HCT116 (cell line): Measurements from ENCODE around the gene RAB37. TPM values are rescaled to one million over a fixed set of nuclear protein-coding genes. Genes with fewer than 3 reads are reported as not detected.

Source experiments
- ATAC-seq: fragments of 200-7000 bp; cut with Tn5 transposase; 2 replicates; pipeline ENCODE4 v1.9.1; 2020; ENCODE audit warnings: mild to moderate bottlenecking, moderate library complexity
- BruUV-seq: library from RNA; stranded (reverse); fragments of 400-500 nt; replicated peaks from 2 replicates; lab custom pipeline; 2021; lab: Mats Ljungman, UMichigan
- CTCF ChIA-PET: fragments of 300-600 bp; sonication (Branson Sonifier 250); formaldehyde crosslinking; loops from one replicate; lab custom pipeline; 2021; ENCODE audit warnings: antibody characterized with exemption; lab: Charles Lee
- POLR2A ChIA-PET: fragments of 300-600, 350-600 bp; sonication (Branson Sonifier 250); formaldehyde crosslinking; loops from one replicate; lab custom pipeline; 2021; ENCODE audit warnings: antibody characterized with exemption; lab: Charles Lee
- RAD21 ChIA-PET, 2 experiments: fragments of 300-600 bp; sonication (Branson Sonifier 250); formaldehyde crosslinking; loops; one replicate each; lab custom pipeline; 2023; ENCODE audit warnings: low total read pairs in 2 of 2; ENCODE audit not compliant: uncharacterized antibody in 2 of 2, unreplicated experiment in 2 of 2, low non-redundant PET in 1 of 2; lab: Charles Lee
- DNase-seq: peaks from one replicate; pipeline ENCODE4 v3.0.0-alpha.2; 2010; ENCODE audit warnings: low read depth, low spot score
- H2AFZ ChIP-seq: fragments of 200-600 bp; shearing (Covaris generic), sonication (generic); 2 replicates; pipeline ENCODE4 v1.6.1; 2017; ENCODE audit warnings: low read depth, mixed run types, mixed read lengths, antibody characterized with exemption, low read length; ENCODE audit not compliant: poor library complexity, severe bottlenecking
- H3K27ac ChIP-seq: 2 replicates; pipeline ENCODE4 v1.5.1; 2012; ENCODE audit warnings: low read depth, low read length
- H3K27me3 ChIP-seq: fragments of 200-600 bp; sonication (generic); 2 replicates; pipeline ENCODE4 v1.6.1; 2016; ENCODE audit warnings: mixed run types, low read length, mixed read lengths; ENCODE audit not compliant: insufficient read depth
- H3K36me3 ChIP-seq, 2 experiments: fragments of 200-500 bp in 1 of 2; fragments of 200-600 bp in 1 of 2; sonication (Bioruptor generic) in 1 of 2; sonication (generic) in 1 of 2; 2 replicates each; pipeline versions ENCODE4 v1.5.1 to v1.6.1; 2014 to 2016; ENCODE audit warnings: low read length in 2 of 2, inconsistent platforms in 1 of 2, mixed read lengths in 1 of 2, mixed run types in 1 of 2; ENCODE audit not compliant: insufficient read depth in 2 of 2, control insufficient read depth in 1 of 2
- H3K4me1 ChIP-seq, 2 experiments: fragments of 200-600 bp in 1 of 2; sonication (generic) in 1 of 2; 2 replicates each; pipeline versions ENCODE4 v1.5.1 to v1.6.1; 2012 to 2017; ENCODE audit warnings: low read length in 2 of 2, inconsistent platforms in 1 of 2, mild to moderate bottlenecking in 1 of 2, mixed read lengths in 1 of 2, mixed run types in 1 of 2, moderate library complexity in 1 of 2; ENCODE audit not compliant: insufficient read depth in 2 of 2, control insufficient read depth in 1 of 2
- H3K4me2 ChIP-seq: fragments of 200-600 bp; sonication (generic); 2 replicates; pipeline ENCODE4 v1.6.1; 2017; ENCODE audit warnings: mixed run types, low read length, mixed read lengths
- H3K4me3 ChIP-seq, 2 experiments: fragments of 200-600 bp in 1 of 2; sonication (generic) in 1 of 2; replicated peaks in 1 of 2; 2 replicates each; pipeline ENCODE4 v1.5.1; 2011 to 2016; ENCODE audit warnings: low read length in 2 of 2, control low read depth in 1 of 2, low read depth in 1 of 2, mild to moderate bottlenecking in 1 of 2, mixed read lengths in 1 of 2, mixed run types in 1 of 2
- H3K79me2 ChIP-seq: fragments of 200-600 bp; sonication (generic); 2 replicates; pipeline ENCODE4 v1.6.1; 2017; ENCODE audit warnings: mild to moderate bottlenecking, mixed run types, low read length, moderate library complexity, mixed read lengths; ENCODE audit not compliant: insufficient read depth
- H3K9ac ChIP-seq: fragments of 200-600 bp; sonication (generic); 2 replicates; pipeline ENCODE4 v1.6.1; 2016; ENCODE audit warnings: low read length, mixed read lengths
- H3K9me2 ChIP-seq: fragments of 200-600 bp; sonication (generic), shearing (Covaris generic); 2 replicates; pipeline ENCODE4 v1.6.1; 2017; ENCODE audit warnings: mixed run types, mild to moderate bottlenecking, moderate library complexity; ENCODE audit not compliant: insufficient read depth
- H3K9me3 ChIP-seq, 2 experiments: fragments of 200-500 bp in 1 of 2; fragments of 200-600 bp in 1 of 2; sonication (Bioruptor generic) in 1 of 2; sonication (generic) in 1 of 2; 2 replicates each; pipeline ENCODE4 v1.6.1; 2014 to 2017; ENCODE audit warnings: low read length in 2 of 2, mixed read lengths in 2 of 2, inconsistent platforms in 1 of 2, low read depth in 1 of 2, mild to moderate bottlenecking in 1 of 2, mixed run types in 1 of 2, moderate library complexity in 1 of 2; ENCODE audit not compliant: control insufficient read depth in 1 of 2, insufficient read depth in 1 of 2
- H4K20me1 ChIP-seq: fragments of 200-600 bp; sonication (generic), shearing (Covaris generic); 2 replicates; pipeline ENCODE4 v1.6.1; 2017; ENCODE audit warnings: mixed run types, mild to moderate bottlenecking, moderate library complexity; ENCODE audit not compliant: insufficient read depth
- CEBPB ChIP-seq: IDR thresholded peaks from 2 replicates; pipeline ENCODE4 v1.6.1; 2012; ENCODE audit warnings: low read depth
- EGR1 ChIP-seq: IDR thresholded peaks from 2 replicates; pipeline ENCODE4 v1.6.1; 2012; ENCODE audit warnings: low read depth
- EZH2 ChIP-seq: fragments of 200-600 bp; sonication (generic); IDR thresholded peaks from 2 replicates; pipeline ENCODE4 v1.6.1; 2017; ENCODE audit warnings: antibody characterized with exemption, mixed run types
- EZH2phosphoT487 ChIP-seq: fragments of 200-600 bp; IDR thresholded peaks from 2 replicates; pipeline ENCODE4 v1.6.1; 2018; ENCODE audit warnings: antibody characterized with exemption, borderline replicate concordance
- FOSL1 ChIP-seq: IDR thresholded peaks from 2 replicates; pipeline ENCODE4 v1.6.1; 2012; ENCODE audit warnings: low read depth
- RAD21 ChIP-seq: IDR thresholded peaks from 2 replicates; pipeline ENCODE4 v1.6.1; 2012; ENCODE audit warnings: low read depth, mild to moderate bottlenecking
- SIN3A ChIP-seq: IDR thresholded peaks from 2 replicates; pipeline ENCODE4 v1.6.1; 2012; ENCODE audit warnings: low read depth
- ZFX ChIP-seq: fragments of 450-650 bp; IDR thresholded peaks from 2 replicates; pipeline ENCODE4 v1.6.1; 2017
- ZNF274 ChIP-seq: fragments of 200-500 bp; sonication (Bioruptor generic); IDR thresholded peaks from 2 replicates; pipeline ENCODE4 v1.6.1; 2014; ENCODE audit warnings: mild to moderate bottlenecking, low read depth, low read length, inconsistent platforms
- intact Hi-C: fragments of 100-400 bp; cut with micrococcal nuclease; formaldehyde crosslinking; loops from 2 replicates; pipeline ENCODE4 v1.10.0; 2022
- total RNA-seq: library from RNA; stranded (reverse); gene quantifications from one replicate; pipeline ENCODE4 v1.2.1, GENCODE V29; 2021; ENCODE audit not compliant: unreplicated experiment
- TF ChIP-seq, protein P1 (sequence below): IDR thresholded peaks from 2 replicates; pipeline ENCODE4 v1.6.1; 2012; ENCODE audit warnings: low read depth
- TF ChIP-seq, protein P2 (sequence below): IDR thresholded peaks from 2 replicates; pipeline ENCODE4 v1.6.1; 2012

RAB37 gene
- total RNA-seq, 1 experiment from 2014 or later: 8.2 TPM

DNA sequence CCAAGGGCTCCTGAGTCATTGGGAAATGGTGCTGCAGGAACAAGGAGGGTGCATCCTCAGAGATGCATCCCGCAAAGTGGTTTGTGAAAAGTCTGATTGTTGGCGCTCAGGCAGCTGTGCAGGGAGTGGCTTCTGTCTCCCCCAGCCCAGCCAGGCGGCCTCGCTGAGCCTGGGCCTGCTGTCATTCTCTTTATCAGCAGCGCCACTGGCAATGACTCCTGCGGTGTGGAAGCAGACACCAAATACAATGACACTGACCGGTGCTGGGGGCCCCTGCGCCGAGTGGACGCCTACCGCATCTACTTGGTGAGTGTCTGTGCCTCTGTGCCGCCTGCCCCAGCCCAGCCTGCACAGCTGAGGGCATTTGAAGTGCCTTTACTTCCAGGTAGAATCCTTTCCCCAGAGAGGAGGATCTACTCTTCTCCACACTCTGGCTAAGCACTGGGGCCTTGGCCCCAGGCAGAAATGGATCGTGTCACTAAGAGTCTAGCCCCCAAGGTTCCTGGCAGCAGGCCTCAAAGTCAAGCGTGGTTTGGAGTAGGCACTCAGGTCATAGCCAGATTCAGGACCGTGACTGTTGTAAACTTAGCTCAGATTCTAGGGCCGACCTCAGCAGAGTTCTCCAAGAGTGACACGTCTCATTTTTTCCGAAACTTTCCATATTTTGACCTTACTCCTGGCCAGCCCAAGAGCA lies 58.4 kb downstream of the RAB37 start:
- ATAC-seq (no peak), DNase-seq (no peak)
- H3K9me2 ChIP-seq: no peaks in the 10 kb centered on the region
- ChIA-PET POLR2A (no interaction called here), CTCF (interaction anchor here (2.8 kb wide), 1 partner anchor 66 kb away, joined by 11 read pairs; no protein-coding TSS in a partner anchor)
- intact Hi-C loops: no loop called here
- no peaks in the 10 kb centered on the region for H3K9me3 ChIP-seq
- H3K4me2 ChIP-seq: no peak overlapping the region
- peaks cover 0 to 3% of the 10 kb centered on the region in 2 experiments; a peak in 2 of 4 replicates for H3K4me1 ChIP-seq
- TF ChIP-seq EZH2phosphoT487: no peak
- TF ChIP-seq ZNF274: no peak
- TF ChIP-seq RAD21: no peak
- no peak for TF ChIP-seq ZFX
- TF ChIP-seq CEBPB: no peak
- TF ChIP-seq, protein P1, sequence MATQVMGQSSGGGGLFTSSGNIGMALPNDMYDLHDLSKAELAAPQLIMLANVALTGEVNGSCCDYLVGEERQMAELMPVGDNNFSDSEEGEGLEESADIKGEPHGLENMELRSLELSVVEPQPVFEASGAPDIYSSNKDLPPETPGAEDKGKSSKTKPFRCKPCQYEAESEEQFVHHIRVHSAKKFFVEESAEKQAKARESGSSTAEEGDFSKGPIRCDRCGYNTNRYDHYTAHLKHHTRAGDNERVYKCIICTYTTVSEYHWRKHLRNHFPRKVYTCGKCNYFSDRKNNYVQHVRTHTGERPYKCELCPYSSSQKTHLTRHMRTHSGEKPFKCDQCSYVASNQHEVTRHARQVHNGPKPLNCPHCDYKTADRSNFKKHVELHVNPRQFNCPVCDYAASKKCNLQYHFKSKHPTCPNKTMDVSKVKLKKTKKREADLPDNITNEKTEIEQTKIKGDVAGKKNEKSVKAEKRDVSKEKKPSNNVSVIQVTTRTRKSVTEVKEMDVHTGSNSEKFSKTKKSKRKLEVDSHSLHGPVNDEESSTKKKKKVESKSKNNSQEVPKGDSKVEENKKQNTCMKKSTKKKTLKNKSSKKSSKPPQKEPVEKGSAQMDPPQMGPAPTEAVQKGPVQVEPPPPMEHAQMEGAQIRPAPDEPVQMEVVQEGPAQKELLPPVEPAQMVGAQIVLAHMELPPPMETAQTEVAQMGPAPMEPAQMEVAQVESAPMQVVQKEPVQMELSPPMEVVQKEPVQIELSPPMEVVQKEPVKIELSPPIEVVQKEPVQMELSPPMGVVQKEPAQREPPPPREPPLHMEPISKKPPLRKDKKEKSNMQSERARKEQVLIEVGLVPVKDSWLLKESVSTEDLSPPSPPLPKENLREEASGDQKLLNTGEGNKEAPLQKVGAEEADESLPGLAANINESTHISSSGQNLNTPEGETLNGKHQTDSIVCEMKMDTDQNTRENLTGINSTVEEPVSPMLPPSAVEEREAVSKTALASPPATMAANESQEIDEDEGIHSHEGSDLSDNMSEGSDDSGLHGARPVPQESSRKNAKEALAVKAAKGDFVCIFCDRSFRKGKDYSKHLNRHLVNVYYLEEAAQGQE: no peak
- TF ChIP-seq SIN3A: no peak
- TF ChIP-seq, protein P2, sequence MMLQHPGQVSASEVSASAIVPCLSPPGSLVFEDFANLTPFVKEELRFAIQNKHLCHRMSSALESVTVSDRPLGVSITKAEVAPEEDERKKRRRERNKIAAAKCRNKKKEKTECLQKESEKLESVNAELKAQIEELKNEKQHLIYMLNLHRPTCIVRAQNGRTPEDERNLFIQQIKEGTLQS: no peak
- TF ChIP-seq EGR1: no peak
- TF ChIP-seq FOSL1: no peak
- TF ChIP-seq EZH2: no peak
- TF ChIP-seq, all 23 proteins: peak for 0
- H2AFZ ChIP-seq: no peak overlapping the region
- no peaks in the 10 kb centered on the region for H3K27me3 ChIP-seq
- RAD21 ChIA-PET: no interaction called here
- H3K9ac ChIP-seq: no peak overlapping the region
- no peak overlapping the region for H3K27ac ChIP-seq
- no peaks in the 10 kb centered on the region for H3K79me2 ChIP-seq
- H4K20me1 ChIP-seq: no peaks in the 10 kb centered on the region
- H3K36me3 ChIP-seq: peaks cover 4 to 8% of the 10 kb centered on the region in 2 experiments; a peak in 2 of 4 replicates
- BruUV-seq: no TSS peak
- H3K4me3 ChIP-seq: no peak overlapping the region
